HepG2 (cell line): ENCODE results near the gene KCNJ14. TPM values are rescaled to one million over a fixed set of nuclear protein-coding genes. Genes with fewer than 3 reads are reported as not detected.

Experiments
- ARHGAP35 ChIP-seq: sonication (generic); formaldehyde crosslinking; IDR thresholded peaks from 2 replicates; pipeline ENCODE4 v1.9.0; 2022; ENCODE audit warnings: mild to moderate bottlenecking, inconsistent platforms, moderate library complexity, missing genetic modification reagents, borderline replicate concordance
- FOSL2 ChIP-seq: sonication (generic); formaldehyde crosslinking; IDR thresholded peaks from 2 replicates; pipeline ENCODE4 v1.4.0; 2020; ENCODE audit warnings: missing genetic modification reagents
- GATAD2A ChIP-seq: IDR thresholded peaks from 2 replicates; pipeline ENCODE4 v1.6.1; 2016
- GTF2F1 ChIP-seq: fragments of 150-350 bp; IDR thresholded peaks from 2 replicates; pipeline ENCODE4 v1.6.1; 2014; ENCODE audit warnings: low read length
- HOXA7 ChIP-seq: sonication (generic); formaldehyde crosslinking; IDR thresholded peaks from 2 replicates; pipeline ENCODE4 v1.8.1; 2022; ENCODE audit warnings: mild to moderate bottlenecking, missing genetic modification reagents, moderate library complexity
- KLF11 ChIP-seq: IDR thresholded peaks from 2 replicates; pipeline ENCODE4 v1.6.1; 2016; ENCODE audit warnings: missing compliant biosample characterization
- LCORL ChIP-seq, 2 experiments: fragments of 450-650 bp in 1 of 2; sonication (generic) in 1 of 2; formaldehyde crosslinking in 1 of 2; IDR thresholded peaks; 2 replicates each; pipeline versions ENCODE4 v1.5.0 to v1.6.1; 2017 to 2020; ENCODE audit warnings: antibody characterized with exemption in 1 of 2, missing genetic modification reagents in 1 of 2
- MEF2D ChIP-seq: sonication (generic); formaldehyde crosslinking; IDR thresholded peaks from 2 replicates; pipeline ENCODE4 v1.5.1; 2020; ENCODE audit warnings: mild to moderate bottlenecking, missing genetic modification reagents
- MYNN ChIP-seq: sonication (generic); formaldehyde crosslinking; IDR thresholded peaks from 2 replicates; pipeline ENCODE4 v1.4.0; 2020; ENCODE audit warnings: mild to moderate bottlenecking, low read depth, missing genetic modification reagents
- RARA ChIP-seq: IDR thresholded peaks from 2 replicates; pipeline ENCODE4 v1.6.1; 2016; ENCODE audit warnings: missing genetic modification reagents, missing compliant biosample characterization
- RBAK ChIP-seq: sonication (generic); formaldehyde crosslinking; IDR thresholded peaks from 2 replicates; pipeline ENCODE4 v1.5.1; 2020; ENCODE audit warnings: mild to moderate bottlenecking, missing genetic modification reagents
- ZBTB43 ChIP-seq: sonication (generic); formaldehyde crosslinking; conservative IDR thresholded peaks from 2 replicates; pipeline ENCODE4 v1.4.0; 2020; ENCODE audit warnings: missing genetic modification reagents
- ZC3H4 ChIP-seq: sonication (generic); formaldehyde crosslinking; IDR thresholded peaks from 2 replicates; pipeline ENCODE4 v1.4.0; 2020; ENCODE audit warnings: missing genetic modification reagents, borderline replicate concordance
- ZEB1 ChIP-seq: IDR thresholded peaks from 2 replicates; pipeline ENCODE4 v1.6.1; 2012; ENCODE audit warnings: mild to moderate bottlenecking, low read depth, inconsistent platforms; ENCODE audit not compliant: insufficient replicate concordance
- ZFP36 ChIP-seq: fragments of 150-350 bp; IDR thresholded peaks from 2 replicates; pipeline ENCODE4 v1.6.1; 2018; ENCODE audit warnings: borderline replicate concordance, low read length, low read depth; ENCODE audit not compliant: partially characterized antibody
- ZNF24 ChIP-seq: fragments of 450-650 bp; IDR thresholded peaks from 2 replicates; pipeline ENCODE4 v1.6.1; 2017; ENCODE audit warnings: antibody characterized with exemption, mild to moderate bottlenecking
- ZNF251 ChIP-seq: sonication (generic); formaldehyde crosslinking; IDR thresholded peaks from 2 replicates; pipeline ENCODE4 v1.9.0; 2021; ENCODE audit warnings: mild to moderate bottlenecking, missing genetic modification reagents
- ZNF333 ChIP-seq: sonication (generic); formaldehyde crosslinking; IDR thresholded peaks from 2 replicates; pipeline ENCODE4 v1.4.0; 2020; ENCODE audit warnings: mild to moderate bottlenecking, missing genetic modification reagents, borderline replicate concordance
- ZNF446 ChIP-seq: sonication (generic); formaldehyde crosslinking; IDR thresholded peaks from 2 replicates; pipeline ENCODE4 v1.5.0; 2020; ENCODE audit warnings: mild to moderate bottlenecking, missing genetic modification reagents
- ZNF460 ChIP-seq: sonication (generic); formaldehyde crosslinking; IDR thresholded peaks from 2 replicates; pipeline ENCODE4 v1.5.1; 2020; ENCODE audit warnings: missing genetic modification reagents, mild to moderate bottlenecking, borderline replicate concordance
- ZNF557 ChIP-seq: sonication (generic); formaldehyde crosslinking; IDR thresholded peaks from 2 replicates; pipeline ENCODE4 v1.4.0; 2020; ENCODE audit warnings: missing genetic modification reagents
- ZNF562 ChIP-seq: sonication (generic); formaldehyde crosslinking; IDR thresholded peaks from 2 replicates; pipeline ENCODE4 v1.8.0; 2022; ENCODE audit warnings: missing genetic modification reagents, borderline replicate concordance
- ZNF577 ChIP-seq: sonication (generic); formaldehyde crosslinking; IDR thresholded peaks from 2 replicates; pipeline ENCODE4 v1.4.0; 2020; ENCODE audit warnings: mild to moderate bottlenecking, low read depth, missing genetic modification reagents, borderline replicate concordance
- ZNF672 ChIP-seq: sonication (generic); formaldehyde crosslinking; IDR thresholded peaks from 2 replicates; pipeline ENCODE4 v1.8.1; 2022; ENCODE audit warnings: missing genetic modification reagents
- ZNF772 ChIP-seq: sonication (generic); formaldehyde crosslinking; IDR thresholded peaks from 2 replicates; pipeline ENCODE4 v1.5.0; 2020; ENCODE audit warnings: mild to moderate bottlenecking, missing genetic modification reagents
- ZNF790 ChIP-seq: sonication (generic); formaldehyde crosslinking; IDR thresholded peaks from 2 replicates; pipeline ENCODE4 v1.8.0; 2022; ENCODE audit warnings: missing genetic modification reagents, mild to moderate bottlenecking, borderline replicate concordance
- ZNF850 ChIP-seq: sonication (generic); formaldehyde crosslinking; conservative IDR thresholded peaks from 2 replicates; pipeline ENCODE4 v1.9.0; 2021; ENCODE audit warnings: mild to moderate bottlenecking, missing genetic modification reagents
- ZSCAN12 ChIP-seq: sonication (generic); formaldehyde crosslinking; IDR thresholded peaks from 2 replicates; pipeline ENCODE4 v1.9.0; 2021; ENCODE audit warnings: mild to moderate bottlenecking, missing genetic modification reagents
- ZSCAN25 ChIP-seq: sonication (generic); formaldehyde crosslinking; IDR thresholded peaks from 2 replicates; pipeline ENCODE4 v1.8.0; 2022; ENCODE audit warnings: mild to moderate bottlenecking, missing genetic modification reagents
- ZSCAN29 ChIP-seq: sonication (generic); formaldehyde crosslinking; conservative IDR thresholded peaks from 2 replicates; pipeline ENCODE4 v1.4.0; 2020; ENCODE audit warnings: mild to moderate bottlenecking, missing genetic modification reagents
- ZSCAN30 ChIP-seq: sonication (generic); formaldehyde crosslinking; IDR thresholded peaks from 2 replicates; pipeline ENCODE4 v1.5.0; 2020; ENCODE audit warnings: mild to moderate bottlenecking, missing genetic modification reagents
- polyA plus RNA-seq, 8 experiments: library from polyadenylated mRNA; depleted of rRNA in 3 of 8; stranded (reverse) in 7 of 8; unstranded in 1 of 8; fragments of >200 nt; fragmentation: Illumina TruSeq in 4 of 8; extraction: Trizol in 4 of 8; gene quantifications; 2 replicates each; pipeline versions ENCODE4 v1.2.1 to v1.2.3, GENCODE V29; 2011 to 2016; ENCODE audit warnings: low read depth in 4 of 8, missing spikeins in 1 of 8, mixed read lengths in 1 of 8; ENCODE audit not compliant: insufficient read depth in 1 of 8
- total RNA-seq, 5 experiments: library from RNA; depleted of rRNA; stranded (reverse); fragments of >200 nt; fragmentation: Illumina TruSeq; extraction: Trizol; gene quantifications; 2 replicates each; pipeline ENCODE4 v1.2.3, GENCODE V29; 2016; ENCODE audit warnings: low read depth in 1 of 5
- TF ChIP-seq, protein P1 (sequence below): sonication (generic); formaldehyde crosslinking; IDR thresholded peaks from 2 replicates; pipeline ENCODE4 v1.5.0; 2020; ENCODE audit warnings: missing genetic modification reagents

The KCNJ14 gene
- total and polyA plus RNA-seq, 2 of the 13 experiments (the other 11 are each of a cell fraction or from before 2014, with no cell fraction given) = 0.20 to 0.51 TPM

- TF ChIP-seq ZBTB43 (CRISPR knock-in tag) (peak; percentile 48; the same call in 1 of the 2 replicates), ARHGAP35 (CRISPR knock-in tag) (no peak), ZNF772 (CRISPR knock-in tag) (no peak), LCORL (IDR thresholded peaks at IDR 0.05) (no peak), LCORL (CRISPR knock-in tag; IDR thresholded peaks at IDR 0.05) (peak; percentile 77), ZNF460 (CRISPR knock-in tag) (no peak), ZFP36 (no peak), GATAD2A (CRISPR knock-in tag) (no peak), FOSL2 (CRISPR knock-in tag) (no peak), ZSCAN29 (CRISPR knock-in tag) (no peak), ZEB1 (no peak), ZNF672 (CRISPR knock-in tag) (no peak), MEF2D (CRISPR knock-in tag) (no peak; the same call in 1 of the 2 replicates), ZNF251 (no peak), ZSCAN12 (CRISPR knock-in tag) (0 out of 2 replicates have a peak, but pooled peaks have one; percentile 54), HOXA7 (CRISPR knock-in tag) (no peak), ZNF24 (no peak), ZNF850 (CRISPR knock-in tag) (no peak), ZNF557 (CRISPR knock-in tag) (no peak), ZSCAN30 (CRISPR knock-in tag) (no peak), ZNF446 (CRISPR knock-in tag) (no peak), RARA (CRISPR knock-in tag) (peak; percentile 26; the same call in 1 of the 2 replicates), GTF2F1 (no peak), ZSCAN25 (no peak), ZNF562 (CRISPR knock-in tag) (no peak), ZC3H4 (no peak), RBAK (no peak), ZNF333 (CRISPR knock-in tag) (no peak; the same call in 1 of the 2 replicates), MYNN (CRISPR knock-in tag) (no peak), ZNF577 (CRISPR knock-in tag) (no peak), ZNF790 (CRISPR knock-in tag) (no peak), KLF11 (CRISPR knock-in tag) (no peak)
- TF ChIP-seq, protein P1, sequence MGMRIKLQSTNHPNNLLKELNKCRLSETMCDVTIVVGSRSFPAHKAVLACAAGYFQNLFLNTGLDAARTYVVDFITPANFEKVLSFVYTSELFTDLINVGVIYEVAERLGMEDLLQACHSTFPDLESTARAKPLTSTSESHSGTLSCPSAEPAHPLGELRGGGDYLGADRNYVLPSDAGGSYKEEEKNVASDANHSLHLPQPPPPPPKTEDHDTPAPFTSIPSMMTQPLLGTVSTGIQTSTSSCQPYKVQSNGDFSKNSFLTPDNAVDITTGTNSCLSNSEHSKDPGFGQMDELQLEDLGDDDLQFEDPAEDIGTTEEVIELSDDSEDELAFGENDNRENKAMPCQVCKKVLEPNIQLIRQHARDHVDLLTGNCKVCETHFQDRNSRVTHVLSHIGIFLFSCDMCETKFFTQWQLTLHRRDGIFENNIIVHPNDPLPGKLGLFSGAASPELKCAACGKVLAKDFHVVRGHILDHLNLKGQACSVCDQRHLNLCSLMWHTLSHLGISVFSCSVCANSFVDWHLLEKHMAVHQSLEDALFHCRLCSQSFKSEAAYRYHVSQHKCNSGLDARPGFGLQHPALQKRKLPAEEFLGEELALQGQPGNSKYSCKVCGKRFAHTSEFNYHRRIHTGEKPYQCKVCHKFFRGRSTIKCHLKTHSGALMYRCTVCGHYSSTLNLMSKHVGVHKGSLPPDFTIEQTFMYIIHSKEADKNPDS (CRISPR knock-in tag) = no peak
Observed at GRCh38 chr19:48469289-48469881, 14.0 kb downstream of the KCNJ14 start, which contains the start of gene CYTH2 (continued).
